ENCODE measurements around the gene SEC16B.

The SEC16B gene

DNA sequence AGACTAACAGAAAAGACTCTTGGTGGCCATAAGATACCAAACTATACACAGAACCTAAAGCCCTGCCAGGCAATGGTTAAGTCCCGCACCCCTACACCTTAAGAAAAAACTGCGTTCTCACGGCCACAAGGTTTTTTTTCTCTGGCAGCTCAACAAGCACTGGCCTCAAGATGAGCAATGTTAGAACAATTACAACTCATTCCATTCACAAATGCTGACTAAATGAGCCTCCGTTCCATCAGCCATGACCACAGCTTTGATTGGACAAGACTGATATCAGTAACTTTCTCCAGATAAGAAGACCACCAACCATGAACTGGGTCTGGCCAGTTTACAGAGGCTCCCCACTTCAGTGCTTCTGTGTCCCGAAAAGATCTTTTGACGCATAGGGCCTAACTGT, 31.9 kb downstream of the SEC16B start:
- TF ChIP-seq, protein P1, sequence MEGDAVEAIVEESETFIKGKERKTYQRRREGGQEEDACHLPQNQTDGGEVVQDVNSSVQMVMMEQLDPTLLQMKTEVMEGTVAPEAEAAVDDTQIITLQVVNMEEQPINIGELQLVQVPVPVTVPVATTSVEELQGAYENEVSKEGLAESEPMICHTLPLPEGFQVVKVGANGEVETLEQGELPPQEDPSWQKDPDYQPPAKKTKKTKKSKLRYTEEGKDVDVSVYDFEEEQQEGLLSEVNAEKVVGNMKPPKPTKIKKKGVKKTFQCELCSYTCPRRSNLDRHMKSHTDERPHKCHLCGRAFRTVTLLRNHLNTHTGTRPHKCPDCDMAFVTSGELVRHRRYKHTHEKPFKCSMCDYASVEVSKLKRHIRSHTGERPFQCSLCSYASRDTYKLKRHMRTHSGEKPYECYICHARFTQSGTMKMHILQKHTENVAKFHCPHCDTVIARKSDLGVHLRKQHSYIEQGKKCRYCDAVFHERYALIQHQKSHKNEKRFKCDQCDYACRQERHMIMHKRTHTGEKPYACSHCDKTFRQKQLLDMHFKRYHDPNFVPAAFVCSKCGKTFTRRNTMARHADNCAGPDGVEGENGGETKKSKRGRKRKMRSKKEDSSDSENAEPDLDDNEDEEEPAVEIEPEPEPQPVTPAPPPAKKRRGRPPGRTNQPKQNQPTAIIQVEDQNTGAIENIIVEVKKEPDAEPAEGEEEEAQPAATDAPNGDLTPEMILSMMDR (conservative IDR thresholded peaks at IDR 0.05; ENCODE audit: low read depth), result no peak
- H3K27ac ChIP-seq, result no peak overlapping the region
- POLR2A ChIA-PET (ENCODE audit: low non-redundant PET), result no interaction called here
- CTCF ChIA-PET, result interaction anchor here (0.6 kb wide), 1 partner anchor 48 kb away, joined by 3 read pairs; no protein-coding TSS in a partner anchor
- peak; percentile 8 for DNase-seq (ENCODE audit: low spot score)

DNA sequence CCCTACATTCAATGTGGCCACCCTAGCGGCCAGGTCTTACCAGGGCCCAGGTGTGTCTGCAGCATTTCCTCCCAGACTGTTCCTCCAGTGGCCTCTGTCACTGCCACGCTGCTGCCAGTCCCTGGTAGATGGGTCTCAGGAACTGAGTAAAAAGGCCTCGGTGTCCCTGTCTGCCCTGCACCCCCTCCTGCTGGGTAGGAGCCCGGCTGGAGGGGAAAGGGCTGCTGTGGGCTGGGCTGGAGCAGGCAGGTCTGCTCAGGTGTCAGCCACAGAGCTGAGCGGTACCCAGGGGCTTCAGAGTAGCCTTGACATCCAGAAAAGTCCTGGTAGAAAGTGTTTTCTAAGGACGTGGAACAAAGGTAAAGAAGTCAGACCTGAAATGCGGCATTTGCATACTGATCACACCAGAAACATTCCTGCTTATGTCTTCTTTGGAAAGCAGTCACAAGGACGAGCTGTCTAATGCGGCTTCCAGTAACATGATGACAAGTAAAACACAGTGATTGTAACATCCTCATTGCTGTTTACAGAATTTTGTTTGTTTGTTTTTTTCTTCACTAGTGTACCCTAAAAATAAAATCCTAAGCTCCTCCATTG, 32.6 kb downstream of the SEC16B start:
- no peak overlapping the region for H3K27ac ChIP-seq
- no peak for DNase-seq (ENCODE audit: low spot score)
- CTCF ChIA-PET, result interaction anchor here (0.6 to 1.2 kb wide), 2 partner anchors 47 to 1039 kb away, joined by 3 to 4 read pairs; no protein-coding TSS in a partner anchor
- TF ChIP-seq, protein P1 (conservative IDR thresholded peaks at IDR 0.05; ENCODE audit: low read depth), result no peak
- POLR2A ChIA-PET (ENCODE audit: low non-redundant PET), result no interaction called here

DNA sequence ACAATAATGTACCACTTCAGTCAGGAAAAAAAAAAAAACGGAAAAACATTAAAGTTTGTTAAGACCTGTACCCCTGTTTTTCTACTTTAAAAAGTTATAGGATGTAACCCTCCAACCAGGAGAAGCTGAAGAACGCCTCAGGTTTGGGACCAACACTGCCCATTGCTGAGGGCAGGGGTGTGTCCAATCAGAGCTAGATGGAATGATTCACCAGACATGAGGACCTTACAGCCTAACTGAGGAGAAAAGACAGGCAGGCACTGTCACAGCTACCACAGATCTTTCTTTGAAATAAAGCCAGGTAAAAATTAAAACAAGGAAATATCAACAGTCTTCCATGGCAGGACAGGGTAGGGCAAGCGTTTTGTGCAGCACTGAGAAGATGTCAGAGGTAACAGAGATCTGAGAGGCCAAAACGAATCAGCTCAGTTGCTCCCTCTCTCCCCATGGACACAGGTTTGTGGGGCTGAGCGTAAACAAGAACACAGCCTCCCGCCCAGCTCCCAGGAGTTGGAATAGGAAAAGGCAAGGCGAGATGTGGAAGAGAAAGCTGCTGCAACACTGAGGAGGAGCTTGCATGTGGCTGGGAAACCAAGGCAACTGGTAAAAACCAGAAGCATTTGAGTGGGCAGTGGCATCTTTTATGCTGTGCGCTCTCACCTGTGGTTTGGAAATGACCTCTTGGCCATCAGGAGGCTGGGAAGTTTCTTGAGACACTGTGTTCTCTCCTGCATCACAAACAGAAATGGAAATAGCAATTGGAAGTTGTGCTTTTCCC, 34.0 kb downstream of the SEC16B start:
- DNase-seq (ENCODE audit: low spot score), result peak; percentile 18
- CTCF ChIA-PET, result no interaction called here
- TF ChIP-seq, protein P1 (conservative IDR thresholded peaks at IDR 0.05; ENCODE audit: low read depth), result no peak
- POLR2A ChIA-PET (ENCODE audit: low non-redundant PET), result no interaction called here
- H3K27ac ChIP-seq, result no peak overlapping the region

DNA sequence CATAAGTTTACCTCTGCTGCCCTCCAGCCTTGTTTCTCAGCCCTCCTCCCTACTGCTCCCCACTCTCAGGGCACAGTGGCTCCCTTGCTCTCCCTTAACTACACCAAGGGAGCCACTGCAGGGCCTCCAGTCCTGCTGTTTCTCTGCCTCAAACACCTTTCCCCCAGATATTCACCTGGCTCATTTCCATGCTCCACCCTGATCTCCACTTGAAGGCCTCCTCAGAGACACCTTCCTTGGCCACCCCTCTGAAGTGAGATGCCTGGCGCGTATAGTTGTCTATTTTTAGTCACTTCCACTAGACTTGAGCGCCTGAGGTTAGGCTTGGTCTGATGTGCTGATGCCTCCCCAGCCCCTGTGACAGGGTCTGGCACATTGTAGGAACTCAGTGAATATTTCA, 34.9 kb downstream of the SEC16B start:
- H3K27ac ChIP-seq, result no peak overlapping the region
- ChIA-PET CTCF (no interaction called here), POLR2A (ENCODE audit: low non-redundant PET) (no interaction called here)
- TF ChIP-seq, protein P1 (conservative IDR thresholded peaks at IDR 0.05; ENCODE audit: low read depth), result no peak
- DNase-seq (ENCODE audit: low spot score), result no peak

DNA sequence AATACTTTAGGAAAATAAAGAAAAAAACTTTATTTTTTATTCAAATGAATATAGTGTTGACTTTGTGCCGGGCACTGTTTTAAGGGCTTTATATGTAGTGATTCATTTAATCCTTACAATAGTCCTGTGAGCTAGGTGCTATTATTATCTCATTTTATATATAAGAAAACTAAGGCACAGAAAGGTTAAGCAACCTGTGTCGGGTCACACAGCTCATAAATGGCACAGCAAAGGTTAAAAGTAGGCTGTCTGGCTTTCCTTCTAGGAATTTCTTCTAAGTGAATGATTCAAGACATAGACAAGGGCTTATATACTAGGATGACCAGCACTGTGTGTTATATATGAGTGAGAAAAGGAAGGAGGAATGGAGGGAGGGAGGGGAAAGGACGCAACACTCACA, 35.4 kb downstream of the SEC16B start:
- no peak for DNase-seq (ENCODE audit: low spot score)
- TF ChIP-seq, protein P1 (conservative IDR thresholded peaks at IDR 0.05; ENCODE audit: low read depth), result no peak
- H3K27ac ChIP-seq, result no peak overlapping the region
- CTCF ChIA-PET, result interaction anchor here (2.2 kb wide), 1 partner anchor 14 kb away, joined by 11 read pairs; no protein-coding TSS in a partner anchor
- POLR2A ChIA-PET (ENCODE audit: low non-redundant PET), result no interaction called here

DNA sequence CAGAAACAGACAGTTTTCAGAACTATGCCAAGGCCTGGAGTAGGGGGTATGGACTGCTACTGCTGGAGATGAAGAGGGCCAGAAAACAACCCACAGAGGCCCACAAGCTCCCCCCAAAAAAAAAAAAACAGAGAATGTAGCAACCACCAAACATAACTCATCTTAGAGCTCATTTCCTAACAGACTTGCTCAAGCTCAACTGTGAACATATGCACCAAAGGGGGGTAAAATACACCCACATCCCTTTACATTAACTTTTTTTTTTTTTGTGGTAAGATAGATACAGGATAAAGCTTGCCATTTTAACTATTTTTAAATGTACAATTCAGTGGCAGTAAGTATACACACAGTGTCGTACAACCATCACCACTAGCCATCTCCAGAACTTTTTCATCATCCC, 36.0 kb downstream of the SEC16B start:
- ChIA-PET POLR2A (ENCODE audit: low non-redundant PET) (no interaction called here), CTCF (interaction anchor here (2.2 kb wide), 1 partner anchor 14 kb away, joined by 11 read pairs; no protein-coding TSS in a partner anchor)
- DNase-seq (ENCODE audit: low spot score), result no peak
- H3K27ac ChIP-seq, result no peak overlapping the region
- TF ChIP-seq, protein P1 (conservative IDR thresholded peaks at IDR 0.05; ENCODE audit: low read depth), result no peak

Data from RWPE1 (cell line).